ENCODE data around the gene C2orf49.

C2orf49 gene

DNA sequence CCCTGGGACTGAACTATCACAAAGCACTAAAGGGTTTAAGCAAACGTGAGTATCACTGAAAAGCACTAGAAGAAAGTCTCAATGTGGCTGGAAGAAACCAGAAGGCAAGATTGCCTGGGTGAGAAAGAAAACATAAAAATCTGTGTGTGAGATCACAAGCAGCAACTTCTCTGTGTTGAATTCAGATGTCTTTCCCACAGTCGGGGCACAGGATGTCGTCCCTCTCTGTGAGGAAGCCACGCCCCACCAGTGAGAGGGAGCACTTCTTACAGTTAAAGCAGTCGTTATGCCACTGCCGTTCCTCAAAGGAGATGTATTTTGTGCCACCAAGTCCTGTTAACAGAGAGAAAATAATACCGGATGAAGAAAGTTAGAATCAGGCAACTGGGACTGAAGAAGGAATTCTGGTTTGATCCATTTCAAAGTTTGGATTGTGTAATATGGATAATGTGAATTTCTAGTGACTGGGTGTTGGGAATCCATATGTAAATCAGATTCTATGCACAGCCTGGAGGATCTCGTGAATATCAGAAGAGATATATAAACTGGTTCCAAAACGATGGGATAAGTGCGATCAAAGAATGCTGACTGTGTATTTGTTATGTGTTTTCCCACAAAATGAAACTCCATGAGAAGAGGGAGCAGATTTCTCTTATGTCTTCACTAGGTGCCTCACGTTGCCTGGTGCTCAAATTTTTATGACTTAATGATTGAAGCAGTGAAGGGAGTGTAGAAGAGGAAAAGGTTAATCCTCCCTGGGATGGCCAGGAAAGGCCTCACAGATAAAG lies 24.0 kb downstream of the C2orf49 start:
- DNase-seq: no peak

DNA sequence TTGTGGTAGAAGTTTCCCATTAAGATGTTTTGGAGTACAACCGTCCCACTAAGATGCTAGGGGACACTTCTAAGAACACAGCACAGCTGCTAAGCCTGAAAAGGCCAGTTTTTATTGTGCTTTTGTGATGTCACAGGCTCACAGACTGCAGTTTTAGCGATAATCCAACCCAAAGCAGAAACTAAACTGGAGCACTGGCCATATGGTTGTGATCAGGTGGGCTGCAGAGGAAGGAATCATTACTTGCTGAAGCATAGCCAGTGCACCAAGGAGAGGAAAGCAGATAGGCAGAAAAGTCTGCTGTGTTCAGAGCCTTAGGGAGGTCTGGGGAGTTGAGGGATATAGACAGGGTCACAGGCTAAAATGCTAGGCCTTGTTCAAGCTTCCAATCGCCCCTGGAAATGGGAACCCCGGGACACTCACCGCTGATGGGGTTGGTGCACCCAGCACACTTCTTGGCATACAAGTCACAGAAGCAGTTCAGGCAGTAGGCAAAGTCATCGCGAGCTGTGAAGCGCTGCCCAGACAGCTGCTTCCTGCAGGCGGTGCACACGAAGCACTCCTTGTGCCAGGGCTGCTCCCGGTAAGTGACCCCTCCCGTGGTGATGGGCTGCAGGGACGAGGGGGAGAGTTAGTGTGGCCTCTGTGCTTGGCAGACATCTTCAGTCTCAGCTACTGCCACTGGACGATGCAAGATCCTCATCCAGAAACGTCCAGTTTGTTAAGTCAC lies 25.7 kb downstream of the C2orf49 start:
- DNase-seq: peak in 11 of 58 donors; percentile 6 to 62 (median 36)

DNA sequence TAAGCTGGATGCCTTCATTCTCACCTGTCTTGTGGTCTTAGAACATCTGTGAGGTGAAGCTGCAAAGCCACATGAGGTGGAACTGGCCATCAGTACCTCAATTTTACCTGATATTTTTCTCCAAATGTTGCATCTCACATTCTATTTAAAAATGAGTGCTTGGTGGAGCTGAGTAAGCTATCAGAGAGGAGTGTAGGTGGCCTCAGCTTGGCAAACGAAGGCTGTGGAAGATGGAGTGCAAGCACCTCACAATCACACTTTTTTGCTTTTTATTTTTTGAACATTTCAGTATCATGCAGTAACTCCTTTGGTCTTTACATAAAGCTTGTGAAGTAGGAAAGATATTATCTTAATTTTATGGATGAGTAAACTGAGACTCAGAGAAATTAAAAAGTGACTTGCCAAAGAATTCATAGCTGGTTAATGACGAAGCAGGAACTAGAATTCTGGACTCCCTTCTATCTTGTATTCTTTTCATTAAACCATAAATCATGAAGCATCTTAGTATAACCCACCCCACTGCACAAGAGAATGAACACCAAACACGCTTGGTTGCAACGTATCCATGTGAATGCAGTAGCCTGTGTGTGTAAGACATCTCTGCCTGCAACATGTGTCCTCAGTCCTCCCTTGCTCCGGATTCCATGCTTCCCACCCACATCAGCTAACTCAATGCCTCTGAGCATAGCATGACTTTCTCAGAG lies 27.2 kb downstream of the C2orf49 start:
- peak in 1 of 58 donors; percentile 7 for DNase-seq

DNA sequence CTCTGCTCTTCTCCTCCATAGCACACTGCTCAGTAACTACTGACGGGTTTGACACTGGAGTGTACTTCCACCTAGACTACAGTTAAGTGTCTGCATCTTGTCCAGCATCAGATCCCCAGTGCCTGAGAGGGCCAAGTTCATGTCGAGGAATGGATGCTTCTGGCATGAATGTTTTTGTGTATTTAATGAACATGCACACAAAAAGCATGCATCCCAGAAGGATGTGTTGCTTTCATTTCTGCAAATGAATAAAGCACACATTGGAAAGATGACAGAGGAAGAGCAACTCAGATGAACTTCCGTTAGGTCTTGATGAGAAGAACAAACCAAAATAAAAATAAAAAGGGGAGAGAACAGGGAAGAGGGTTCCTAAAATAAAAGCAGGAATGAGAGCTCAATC lies 27.9 kb downstream of the C2orf49 start:
- DNase-seq: no peak

DNA sequence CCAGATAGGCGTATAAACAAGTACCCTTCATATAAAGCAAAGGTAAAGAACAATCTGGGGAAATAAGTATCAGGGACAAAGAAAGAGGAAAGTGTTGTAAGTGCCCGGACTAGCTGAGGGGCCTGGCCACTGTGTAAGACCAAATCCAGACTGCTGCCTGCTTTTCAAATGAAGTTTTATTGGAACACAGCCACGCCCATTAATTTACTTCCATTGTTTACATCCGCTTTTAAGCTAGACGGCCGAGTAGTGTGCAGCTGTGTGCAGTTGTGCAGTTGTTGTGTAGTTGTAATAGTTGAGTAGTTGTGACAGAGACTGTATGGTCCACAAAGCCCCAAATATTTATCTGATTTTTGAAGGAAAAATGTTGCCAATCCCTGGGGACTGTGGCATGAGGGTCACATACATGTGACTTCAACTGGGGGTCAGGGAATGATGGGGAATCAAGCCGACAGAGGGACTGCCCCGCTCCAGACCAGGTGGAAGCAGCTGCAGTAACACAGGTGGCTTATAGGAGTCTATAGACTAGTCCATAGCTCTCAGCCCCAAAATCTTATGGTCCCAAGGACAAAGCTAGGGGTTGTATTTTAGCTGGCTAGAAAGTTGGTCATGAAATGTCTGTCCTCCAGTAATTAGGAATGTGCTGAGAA lies 31.5 kb downstream of the C2orf49 start:
- DNase-seq: no peak

DNA sequence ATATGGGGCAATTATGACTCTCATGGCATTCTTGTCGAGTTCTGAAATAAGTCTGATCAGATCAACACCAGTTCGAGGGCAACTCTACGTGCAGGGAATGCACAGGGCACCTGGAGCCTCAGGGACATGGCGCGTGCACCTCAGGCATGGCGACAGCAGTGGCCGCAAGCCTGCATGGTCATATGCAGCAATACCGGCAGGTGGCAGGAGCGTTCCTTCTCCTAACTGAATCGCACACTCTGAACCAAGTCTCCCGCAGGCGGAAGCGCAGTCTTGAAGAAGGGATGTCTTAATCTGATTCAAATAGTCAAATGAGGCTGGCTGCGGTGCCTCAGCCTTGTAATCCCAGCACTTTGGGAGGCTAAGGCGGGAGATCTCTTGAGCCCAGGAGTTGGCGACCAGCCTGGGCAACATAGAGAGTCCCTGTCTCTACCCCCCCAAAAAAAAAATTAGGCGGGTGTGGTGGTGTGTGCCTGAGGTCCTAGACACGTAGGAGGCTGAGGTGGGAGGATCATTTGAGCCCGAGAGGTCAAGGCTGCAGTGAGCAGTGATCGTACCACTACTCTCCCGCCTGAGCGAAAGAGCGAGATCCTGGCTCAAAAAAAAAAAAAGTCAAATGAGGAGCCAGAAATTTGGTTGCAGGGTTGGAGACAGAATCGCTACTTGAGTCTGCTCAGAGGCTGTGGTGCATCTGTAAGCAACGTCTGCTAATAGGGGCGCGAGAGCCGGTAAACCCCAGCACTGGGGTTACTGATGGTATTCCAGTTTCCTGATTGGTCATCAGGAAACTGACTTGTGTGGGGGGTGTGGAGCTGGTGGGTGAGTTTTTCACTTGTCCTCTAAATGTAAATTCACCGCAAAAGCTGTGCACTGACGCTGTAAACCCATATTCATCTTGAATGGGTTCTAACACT lies 32.7 kb downstream of the C2orf49 start:
- DNase-seq: peak in 56 of 58 donors; percentile 25 to 89 (median 69)

DNA sequence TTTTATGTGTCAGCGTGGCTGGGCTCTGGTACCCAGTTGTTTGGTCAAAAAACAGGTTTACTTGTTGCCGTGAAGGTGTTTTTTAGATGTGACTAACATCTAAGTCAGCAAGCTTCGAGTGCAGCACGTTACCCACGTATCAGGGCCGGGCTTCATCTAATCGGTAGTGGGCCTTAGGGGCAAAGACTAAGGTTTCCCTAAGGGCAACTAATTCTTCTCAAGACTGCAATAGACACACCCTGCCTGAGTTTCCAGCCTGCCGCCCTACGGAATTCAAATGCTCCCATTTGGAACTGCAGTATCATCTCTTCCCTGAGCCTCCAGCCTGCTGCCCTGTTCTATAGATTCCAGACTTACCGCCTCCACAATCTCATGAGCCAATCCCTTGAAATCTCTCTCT lies 33.8 kb downstream of the C2orf49 start:
- DNase-seq: peak in 4 of 58 donors; percentile 10 to 46 (median 25)

DNA sequence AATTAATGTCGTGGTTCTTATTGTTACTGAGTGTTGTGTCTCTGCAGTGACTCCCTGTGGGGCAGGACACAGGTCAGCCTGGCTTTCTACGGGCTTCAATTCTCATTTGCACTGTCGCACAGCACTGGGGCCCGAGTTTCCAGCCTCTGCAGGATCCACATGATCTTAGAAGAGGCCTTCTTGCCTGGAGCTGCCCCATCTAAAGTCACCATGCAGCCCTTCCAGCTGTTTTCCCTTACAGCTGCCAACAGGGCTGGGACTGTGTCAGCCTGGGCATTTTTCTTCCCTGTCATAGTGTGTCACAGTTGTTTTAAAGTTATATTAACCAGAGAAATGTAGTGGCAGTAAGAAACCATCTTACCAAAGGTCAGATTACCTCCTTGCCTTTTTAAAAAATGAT lies 34.5 kb downstream of the C2orf49 start:
- DNase-seq: no peak

DNA sequence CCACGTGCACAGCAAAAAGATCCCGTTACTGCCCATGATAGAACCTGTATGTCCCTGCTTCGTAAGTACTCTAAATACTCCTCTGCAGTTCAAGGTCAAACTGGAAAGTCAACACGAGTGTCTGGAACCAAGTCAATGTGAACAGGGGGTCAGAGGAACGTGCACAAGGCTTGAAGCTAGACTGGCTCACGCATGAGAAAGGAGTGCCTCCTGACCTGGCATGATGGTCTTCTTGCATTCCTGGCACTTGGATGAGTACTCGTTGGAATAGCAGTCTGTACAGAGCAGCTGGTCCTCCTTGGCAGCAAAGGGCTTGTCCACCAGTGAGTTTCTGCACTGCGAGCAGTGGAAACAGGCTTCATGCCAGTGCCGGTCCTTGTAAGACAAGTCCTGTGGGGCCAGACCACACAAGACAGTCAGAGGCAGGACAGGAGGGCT lies 36.0 kb downstream of the C2orf49 start:
- DNase-seq: peak in 12 of 58 donors; percentile 12 to 52 (median 22)

DNA sequence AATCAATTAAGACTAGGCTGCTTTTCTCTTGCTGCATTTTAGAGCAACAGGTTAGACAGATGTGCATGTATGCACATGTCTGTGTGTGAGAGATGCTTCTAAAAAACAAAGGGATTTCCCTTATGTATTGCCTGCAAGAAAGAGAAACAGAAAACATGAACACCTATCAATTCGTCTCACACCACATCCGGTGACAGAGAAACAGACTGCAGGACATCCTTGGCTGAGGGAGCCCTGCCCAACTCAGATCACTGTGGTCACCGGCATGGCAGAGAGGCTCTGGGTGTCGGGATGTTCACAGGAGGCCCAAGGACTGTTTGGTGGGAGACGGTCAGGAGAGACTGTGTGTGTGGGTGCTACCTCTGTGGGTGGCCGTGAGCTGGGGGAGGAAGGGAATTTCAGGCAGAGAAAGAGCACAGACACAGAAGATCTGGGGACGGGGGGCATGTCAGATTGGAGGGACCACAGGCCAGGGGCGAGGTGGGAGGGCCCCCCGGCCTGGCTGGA lies 36.6 kb downstream of the C2orf49 start:
- DNase-seq: no peak

DNA sequence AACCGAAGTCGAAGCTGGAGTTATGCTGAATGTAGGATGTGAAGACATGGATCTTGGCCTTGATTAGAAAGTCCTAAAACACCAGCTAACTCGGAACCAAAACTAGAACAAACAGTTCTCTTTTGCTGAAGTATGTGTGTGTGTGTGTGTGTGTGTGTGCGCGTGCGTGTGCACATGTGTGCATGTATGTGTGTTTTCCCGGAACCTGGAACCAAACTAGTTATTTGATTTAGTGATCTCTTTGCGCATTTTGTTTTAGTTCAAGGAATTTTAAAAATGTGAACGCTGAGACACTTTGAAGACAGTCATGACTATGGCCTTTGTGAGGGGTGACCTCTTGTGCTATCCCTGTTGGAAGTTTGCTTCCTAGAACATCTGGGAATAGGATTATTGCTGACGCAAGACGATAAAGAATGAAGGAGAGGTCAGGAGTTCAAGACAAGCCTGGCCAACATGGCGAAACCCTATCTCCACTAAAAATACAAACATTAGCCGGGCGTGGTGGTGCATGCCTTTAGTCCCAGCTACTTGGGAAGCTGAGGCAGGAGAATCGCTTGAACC lies 37.7 kb downstream of the C2orf49 start:
- no peak for DNase-seq

DNA sequence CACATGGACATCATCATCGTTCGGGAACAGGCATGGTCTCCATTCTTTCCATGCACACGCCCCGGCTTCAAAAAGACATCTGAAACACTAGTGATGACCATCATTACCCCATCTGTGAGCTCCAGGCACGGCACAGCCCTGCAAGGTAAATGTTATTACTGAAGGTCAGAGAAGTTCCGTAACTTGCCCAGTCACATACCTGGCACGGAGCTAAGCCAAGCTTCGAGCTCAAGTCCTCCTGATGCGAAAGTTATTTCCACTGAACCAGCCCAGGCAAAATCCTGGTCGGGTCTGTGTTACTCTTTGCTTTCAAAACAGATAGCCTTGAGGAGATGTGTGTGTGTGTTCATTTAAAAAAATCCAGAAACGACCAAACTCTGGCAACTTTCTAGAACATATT lies 38.7 kb downstream of the C2orf49 start:
- no peak for DNase-seq

DNA sequence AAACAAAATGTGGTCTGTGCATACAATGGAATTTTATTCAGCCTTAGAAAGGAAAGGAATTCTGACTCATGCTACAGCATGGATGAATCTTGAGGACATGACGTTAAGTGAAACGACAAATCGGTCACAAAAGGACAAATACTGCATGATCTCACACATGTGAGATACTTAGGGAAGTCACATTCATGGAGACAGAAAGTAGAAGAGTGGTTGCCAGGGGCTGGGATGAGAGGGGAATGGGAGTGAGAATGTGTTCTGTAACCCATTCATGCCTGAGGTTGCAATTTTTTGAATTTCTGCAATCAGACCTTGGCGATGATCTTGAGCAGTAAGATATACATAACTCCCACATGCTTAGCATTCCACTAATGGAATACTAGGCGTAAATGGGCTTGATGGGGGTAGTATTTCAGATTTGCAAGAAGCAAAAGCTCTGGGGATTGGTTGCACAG lies 39.5 kb downstream of the C2orf49 start:
- DNase-seq: no peak

DNA sequence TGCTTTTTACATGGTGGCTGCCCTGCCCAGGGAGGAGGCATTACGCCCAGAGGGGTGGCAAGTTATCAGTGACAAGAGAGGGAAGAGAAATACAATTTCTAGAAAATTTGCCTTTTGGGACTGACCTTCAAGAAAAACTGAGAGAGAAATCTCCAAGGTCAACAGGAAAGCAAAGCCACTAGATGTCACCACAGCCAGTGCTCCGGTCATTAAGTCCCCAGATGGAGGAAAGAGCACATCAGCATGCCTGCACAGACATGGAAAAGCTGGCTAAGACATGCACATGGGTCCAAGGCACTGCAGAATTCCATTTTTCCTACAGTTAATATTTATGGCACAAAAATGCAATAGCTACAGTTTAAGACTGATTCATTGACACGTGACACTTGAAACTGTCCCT lies 40.5 kb downstream of the C2orf49 start:
- DNase-seq: no peak

DNA sequence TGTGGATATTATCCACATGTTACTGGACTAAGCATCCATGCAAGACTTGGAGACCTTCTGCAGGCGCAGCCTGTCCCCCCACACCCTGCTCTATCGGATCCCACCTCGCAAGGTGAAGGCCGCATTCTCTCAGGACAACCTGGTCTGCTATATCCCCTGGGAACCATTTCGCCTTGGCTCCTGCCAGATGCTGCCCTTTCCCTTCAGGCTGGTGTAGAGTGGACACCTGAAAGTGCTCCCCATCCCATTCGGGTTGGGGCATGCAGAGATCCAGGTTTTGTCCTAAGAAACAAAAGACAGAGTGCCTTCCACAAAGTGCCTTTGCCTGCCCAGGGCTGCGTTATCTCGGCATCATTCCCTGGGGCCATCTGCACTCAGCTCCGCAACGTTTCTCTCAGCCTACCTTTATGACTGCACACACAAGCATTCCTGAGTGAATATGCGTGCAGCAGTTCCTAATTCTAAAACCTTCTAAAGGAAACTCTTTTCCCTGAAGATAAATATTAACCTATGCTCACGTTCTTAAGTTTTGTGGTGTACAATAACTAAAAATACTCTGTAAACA lies 41.0 kb downstream of the C2orf49 start:
- DNase-seq: no peak

DNA sequence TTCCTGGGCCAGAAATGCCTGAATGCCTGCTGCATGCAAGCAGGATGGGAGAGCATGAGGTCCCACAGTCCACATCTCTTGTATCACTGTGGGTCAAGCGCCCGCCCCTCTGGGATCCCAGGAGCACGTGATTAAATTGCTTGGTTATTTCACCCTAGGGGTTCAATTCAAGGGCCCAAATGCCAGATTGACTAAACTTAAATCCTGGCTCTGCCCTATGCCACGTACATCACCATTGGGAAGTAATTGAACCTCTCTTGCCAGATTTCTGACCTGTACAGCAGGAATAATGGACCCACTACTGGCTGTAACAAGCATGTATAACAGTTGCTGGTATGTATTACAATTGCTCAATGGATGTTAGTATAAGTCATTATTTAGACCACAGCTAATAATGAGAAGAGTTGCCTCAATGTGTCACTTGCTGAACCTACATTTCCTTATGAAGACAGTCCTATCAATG lies 41.6 kb downstream of the C2orf49 start:
- DNase-seq: no peak

DNA sequence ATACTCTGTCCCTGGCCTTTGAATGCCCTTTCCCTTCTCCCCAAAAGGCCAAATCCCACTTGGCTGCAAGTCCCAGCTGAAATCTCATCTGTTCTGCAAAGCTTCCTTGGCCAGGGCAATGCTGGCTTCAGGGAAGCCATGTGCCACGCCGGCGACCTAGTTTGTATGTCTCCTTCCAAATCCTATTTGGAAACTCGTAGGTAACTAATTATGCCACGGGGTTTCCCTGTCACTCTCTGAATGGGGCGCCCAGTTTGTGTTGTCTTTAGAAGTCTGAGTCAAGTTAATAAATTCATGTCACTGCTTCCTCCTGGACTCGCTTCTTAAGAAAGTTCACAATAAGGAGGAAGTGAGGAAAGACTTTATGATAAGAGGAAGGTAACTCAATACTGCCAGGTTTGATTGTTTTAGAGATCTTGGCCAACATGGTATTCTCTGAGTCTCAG lies 42.4 kb downstream of the C2orf49 start:
- DNase-seq: peak in 1 of 58 donors; percentile 23

DNA sequence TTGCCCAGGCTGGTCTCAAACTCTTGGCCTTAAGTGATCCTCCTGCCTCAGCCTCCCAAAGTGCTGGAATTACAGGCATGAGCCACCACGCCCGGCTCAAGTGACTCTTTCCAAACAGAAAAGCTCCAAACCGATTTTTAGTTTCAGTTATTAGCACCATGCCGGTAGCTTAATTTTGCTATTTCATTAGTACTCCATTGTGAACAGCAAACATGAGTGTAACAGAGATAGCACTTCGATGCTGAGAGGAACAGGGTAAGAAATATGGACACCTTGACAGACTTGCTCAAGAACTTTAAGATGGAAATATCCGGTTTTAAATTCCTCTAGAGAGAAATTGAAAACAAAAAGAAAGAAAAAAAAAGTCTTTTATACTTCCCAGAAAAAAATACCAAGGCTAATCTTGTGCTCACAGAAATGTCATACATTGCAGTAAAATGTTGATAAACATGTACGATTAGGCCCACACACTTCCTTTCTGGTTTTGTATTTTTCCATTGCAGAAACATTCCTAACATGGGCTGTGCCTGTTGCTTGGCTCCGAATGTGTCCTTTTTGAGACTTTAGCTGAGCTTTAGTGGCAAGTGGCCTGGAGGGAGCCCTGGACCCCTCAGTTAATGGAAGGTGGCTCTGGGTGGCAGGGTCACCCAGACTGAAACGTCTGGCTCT lies 43.2 kb downstream of the C2orf49 start:
- no peak for DNase-seq

Measured in anterior cingulate cortex (tissue), 58 donors.